COLO829 (cell line): Measurements from ENCODE around the gene MEAF6.

ENCODE experiments used
- DNase-seq: peaks from one replicate; pipeline ENCODE4 v3.0.0; 2012; ENCODE audit warnings: low spot score

The MEAF6 gene

DNA sequence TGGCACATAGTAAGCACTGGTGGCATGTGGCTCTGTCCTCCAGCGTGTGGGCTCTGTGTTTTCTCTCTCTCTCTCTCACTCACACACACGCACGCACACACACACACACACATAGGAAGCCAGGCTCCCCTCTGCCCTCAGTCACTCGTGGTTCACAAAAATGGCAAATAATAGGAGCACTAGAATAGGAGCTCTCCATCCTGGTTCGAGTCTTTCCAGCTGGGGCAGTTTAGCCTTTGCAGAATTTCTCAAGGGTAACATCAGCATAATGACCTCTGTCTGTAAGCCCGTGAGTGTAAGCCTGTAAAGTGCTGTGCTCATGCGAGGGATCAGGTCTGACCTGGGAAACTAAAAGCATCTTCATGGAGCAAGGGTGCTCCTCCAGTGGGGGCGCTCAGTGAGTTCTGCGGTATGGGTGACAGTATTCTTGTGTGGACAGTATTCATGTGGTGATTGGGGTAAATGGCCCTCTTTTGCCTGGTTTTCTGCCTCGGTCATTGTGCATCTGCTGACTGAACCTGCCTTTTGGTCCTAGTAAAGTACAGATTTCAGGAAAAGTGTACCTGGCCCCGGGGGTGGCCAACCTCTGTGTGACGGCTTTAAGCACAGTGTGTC, 41.0 kb downstream of the MEAF6 start:
- DNase-seq = no peak

GRCh38 chr1:37472994-37473393, 41.6 kb downstream of the MEAF6 start:
- DNase-seq = no peak

GRCh38 chr1:37472281-37472680, 42.3 kb downstream of the MEAF6 start:
- no peak for DNase-seq

GRCh38 chr1:37471345-37472231, 43.0 kb downstream of the MEAF6 start:
- peak; percentile 95 for DNase-seq

- no peak for DNase-seq
Measured at GRCh38 chr1:37469386-37469785, 45.2 kb downstream of the MEAF6 start.

DNA sequence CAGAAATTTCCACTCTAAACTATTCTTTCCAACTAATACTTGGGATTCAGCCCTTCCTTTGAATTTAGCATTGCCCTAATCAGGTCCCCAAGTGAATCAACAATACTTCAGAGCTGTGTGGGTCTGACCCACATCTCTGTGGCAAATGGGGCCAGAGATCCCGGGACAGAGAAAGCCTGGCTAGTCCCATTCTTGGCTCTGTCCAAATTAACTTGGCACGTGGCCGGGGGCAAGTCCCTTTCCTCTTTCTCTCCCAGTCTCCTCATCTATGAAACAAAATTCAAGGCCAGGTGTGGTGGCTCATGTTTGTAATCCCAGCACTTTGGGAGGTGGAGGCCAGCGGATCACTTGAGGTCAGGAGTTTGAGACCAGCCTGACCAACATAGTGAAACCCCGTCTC, 46.5 kb downstream of the MEAF6 start:
- DNase-seq = no peak

DNA sequence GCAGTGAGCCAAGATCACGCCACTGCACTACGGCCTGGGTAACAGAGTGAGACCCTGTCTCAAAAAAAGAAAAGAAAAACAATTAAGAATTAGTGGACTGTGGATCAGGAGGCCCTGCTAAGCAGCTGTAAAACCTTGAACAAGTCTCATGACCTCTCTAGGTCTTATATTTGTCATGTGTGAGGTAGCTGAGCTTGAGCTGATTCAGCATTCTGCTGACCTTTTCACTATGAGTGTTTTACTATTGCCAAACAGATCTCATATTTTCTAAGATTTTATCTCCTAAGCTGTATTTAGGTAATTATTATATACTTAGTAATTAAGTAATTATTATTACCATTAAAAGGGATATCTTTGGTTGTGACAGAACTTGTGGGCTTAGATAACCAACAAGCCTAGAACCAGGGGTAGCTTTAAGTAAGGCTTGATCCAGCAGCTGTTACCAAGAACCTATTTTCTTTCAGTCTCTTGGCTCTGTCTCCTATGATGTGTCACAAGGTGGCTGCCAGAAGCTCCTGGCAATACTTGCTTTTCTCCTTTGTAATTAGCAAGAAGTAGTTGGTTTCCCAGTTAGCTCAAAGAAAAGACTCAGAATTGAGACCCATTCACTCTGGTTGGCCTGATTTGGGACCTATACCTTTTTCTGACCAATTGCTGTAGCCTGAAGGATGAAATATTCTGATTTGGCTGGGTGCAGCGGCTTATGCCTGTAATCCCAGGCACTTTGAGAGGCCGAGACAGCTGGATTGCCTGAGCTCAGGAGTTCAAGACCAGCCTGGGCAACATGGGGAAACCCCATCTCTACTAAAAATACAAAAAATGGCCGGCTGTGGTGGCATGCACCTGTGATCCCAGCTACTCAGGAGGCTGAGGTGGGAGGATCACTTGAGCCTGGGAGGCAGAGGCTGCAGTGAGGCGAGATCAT, 48.7 kb downstream of the MEAF6 start:
- DNase-seq = no peak

DNA sequence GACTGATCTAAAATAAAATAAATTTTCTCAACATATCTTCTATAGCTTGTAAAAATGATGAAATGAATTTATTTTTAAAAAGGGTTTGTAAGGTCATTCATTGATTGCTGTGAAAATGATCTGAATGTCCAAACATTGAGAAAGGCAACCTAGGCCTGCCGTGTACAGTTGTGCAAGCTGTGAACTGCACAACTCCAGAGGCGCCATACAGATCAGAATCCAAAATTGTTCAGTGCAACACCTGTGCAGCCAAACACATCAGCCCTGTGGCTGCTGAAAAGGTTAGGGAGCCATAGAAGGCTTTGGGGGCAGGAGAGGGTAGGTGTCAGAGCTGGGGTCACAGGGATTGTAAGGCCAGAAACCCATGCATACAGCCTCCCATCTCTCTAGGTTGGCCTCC, 50.1 kb downstream of the MEAF6 start:
- DNase-seq = no peak

- no peak for DNase-seq
Measured at GRCh38 chr1:37461698-37462436, 52.7 kb downstream of the MEAF6 start.

DNA sequence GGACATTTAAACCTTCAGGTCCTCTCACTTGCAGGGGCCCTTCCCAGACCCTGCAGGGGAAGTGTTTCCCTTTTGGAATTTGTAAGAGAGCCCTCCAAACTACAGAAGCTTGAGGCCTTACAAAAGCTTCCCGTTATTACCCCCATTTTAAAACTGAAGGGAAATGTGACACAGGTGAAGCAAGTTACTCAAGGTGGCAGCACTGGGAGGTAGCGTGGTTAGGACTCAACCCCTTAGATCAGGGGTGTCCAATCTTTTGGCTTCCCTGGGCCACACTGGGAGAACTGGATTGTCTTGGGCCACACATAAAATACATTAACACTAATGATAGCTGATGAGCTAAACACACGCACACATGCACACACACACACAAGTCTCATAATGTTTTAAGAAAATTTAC, 56.0 kb downstream of the MEAF6 start:
- DNase-seq = no peak

DNA sequence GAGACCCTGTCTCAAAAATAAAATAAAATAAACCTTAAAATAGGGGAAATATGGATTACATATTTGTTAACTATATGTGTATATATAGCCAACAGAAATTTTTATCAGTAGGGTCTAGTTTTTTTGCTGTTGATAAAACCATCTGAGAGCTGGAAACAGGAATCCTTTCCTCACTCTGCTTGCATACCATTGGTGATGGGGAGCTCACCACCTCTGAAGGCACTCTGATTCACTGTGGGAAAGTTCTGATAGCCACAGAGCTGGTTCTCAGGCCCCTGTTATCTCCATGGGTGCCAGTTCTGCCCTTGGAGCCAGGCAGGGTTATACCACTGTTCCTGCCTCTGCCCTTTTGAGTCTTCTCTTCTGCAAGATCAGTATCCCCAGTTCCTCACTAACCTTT, 58.0 kb downstream of the MEAF6 start:
- DNase-seq = no peak

- no peak for DNase-seq
Measured at GRCh38 chr1:37455516-37455915, 59.0 kb downstream of the MEAF6 start.

DNA sequence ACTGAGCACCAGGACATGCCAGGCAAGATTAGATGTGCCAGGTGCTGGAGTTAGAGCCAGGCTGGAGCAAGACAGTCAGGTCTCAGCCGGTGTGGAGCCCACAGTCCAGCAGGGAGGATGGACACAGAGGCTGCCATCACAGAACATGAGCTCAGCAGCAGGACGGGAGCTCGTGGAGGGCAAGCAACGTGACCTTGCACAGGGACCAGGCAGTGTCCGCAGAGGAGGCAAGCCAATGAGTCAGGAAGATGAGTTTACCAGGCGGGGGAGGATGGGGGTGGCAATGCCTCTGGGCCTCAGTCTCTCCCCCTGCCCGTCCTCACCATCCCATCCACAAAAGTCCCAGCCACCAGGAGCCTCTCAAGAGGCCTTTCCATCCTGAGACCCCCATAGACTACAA, 60.9 kb downstream of the MEAF6 start:
- no peak for DNase-seq

DNA sequence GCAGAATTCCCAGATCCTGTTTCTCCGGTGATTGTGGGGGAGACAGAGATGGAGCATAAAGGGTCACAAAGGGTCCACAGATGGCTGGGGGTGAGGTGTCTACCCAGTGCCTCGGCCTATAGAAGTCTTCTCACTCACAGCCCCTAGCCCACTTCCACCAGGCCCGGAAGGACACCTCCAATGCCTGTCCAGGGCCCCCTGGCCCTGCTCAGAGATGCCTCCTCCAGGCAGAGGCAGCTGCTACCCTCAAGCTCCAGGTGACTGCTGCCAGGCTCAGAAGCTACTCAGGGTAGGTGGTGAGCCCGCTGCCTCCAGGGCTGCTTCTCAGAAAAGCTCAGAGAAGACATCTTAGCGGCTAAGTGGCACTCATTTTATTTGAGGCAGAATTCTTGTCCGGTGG, 62.1 kb downstream of the MEAF6 start:
- no peak for DNase-seq

DNA sequence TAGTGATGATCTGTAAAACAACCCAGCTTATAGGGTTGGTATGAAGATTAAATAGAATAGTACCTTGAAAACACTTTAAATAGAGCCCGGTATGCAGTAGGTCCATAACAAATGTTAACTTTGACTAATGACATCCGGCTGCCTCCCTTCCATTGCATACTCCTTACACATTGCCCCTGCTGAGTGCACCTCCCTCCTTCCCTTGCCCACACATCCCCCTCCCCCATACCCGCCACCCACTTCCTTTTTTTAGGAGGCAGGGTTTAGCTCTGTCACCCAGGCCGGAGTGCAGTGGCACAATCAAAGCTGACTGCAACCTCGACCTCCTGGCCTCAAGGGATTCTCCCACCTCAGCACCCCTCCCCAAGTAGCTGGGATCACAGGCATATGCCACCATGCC, 64.6 kb downstream of the MEAF6 start:
- no peak for DNase-seq

DNA sequence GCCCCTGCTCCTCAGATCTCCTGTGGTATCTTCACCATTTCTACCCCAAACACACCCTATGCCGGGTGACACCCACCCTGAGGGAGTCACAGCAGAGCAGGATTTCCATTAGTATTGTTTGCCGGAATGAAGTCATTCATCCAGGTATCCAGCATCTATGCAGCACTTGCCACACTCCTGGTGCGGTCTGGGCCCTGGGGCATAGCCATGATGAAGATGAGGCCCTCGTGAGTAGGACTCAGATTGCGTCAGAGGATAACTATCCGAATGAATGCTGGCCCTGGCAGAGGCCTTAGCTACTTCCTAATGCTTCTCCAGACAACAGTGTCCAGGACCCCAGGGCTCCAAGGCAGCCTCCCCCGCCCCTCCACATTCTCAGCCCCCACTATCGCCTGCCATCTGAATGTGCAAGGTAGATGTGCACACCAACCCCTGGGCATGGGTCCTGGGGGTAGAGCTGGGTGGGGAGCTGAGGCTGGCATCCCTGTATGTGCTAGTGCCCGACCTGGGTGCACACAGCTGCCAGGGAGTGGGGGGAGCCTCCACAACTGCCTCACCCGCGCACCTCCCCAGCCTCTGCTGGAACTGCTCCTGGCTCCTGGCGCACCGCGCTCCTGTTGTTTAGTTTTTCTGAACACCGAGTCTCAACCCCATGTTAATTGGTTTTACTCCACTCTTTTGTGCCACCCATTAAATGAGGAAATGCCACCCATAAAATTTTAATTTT, 65.7 kb downstream of the MEAF6 start:
- no peak for DNase-seq

DNA sequence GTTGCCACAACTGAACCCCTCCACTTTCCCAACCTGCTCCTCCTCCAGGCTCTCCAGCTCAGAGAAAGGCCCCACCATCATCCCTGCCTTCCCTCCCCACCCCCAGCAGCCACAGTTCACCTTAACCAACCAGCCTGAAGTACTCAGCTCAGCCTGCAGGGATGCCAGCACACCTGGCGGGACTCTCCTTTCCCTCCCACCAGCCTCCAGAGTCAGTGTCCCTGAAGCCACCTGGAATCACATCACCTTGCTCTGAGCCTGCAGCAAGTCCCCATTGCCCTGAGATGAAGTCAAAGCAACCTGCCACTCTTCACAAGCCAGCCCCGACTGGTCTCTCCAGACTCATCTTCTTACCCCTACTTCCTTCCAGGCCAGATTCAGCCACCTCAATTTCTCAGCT, 66.4 kb downstream of the MEAF6 start:
- DNase-seq = no peak

GRCh38 chr1:37446874-37447273, 67.7 kb downstream of the MEAF6 start:
- no peak for DNase-seq

- no peak for DNase-seq
Measured at GRCh38 chr1:37442644-37443043, 71.9 kb downstream of the MEAF6 start.
